ENCODE measurements around the gene NKX1-1.

NKX1-1 gene

GRCh38 chr4:1356181-1356998 is 49.9 kb downstream of the NKX1-1 start:
- DNase-seq: no peak

- no peak for DNase-seq
Observed at GRCh38 chr4:1355378-1355777, 50.9 kb downstream of the NKX1-1 start.

GRCh38 chr4:1354983-1355275 is 51.3 kb downstream of the NKX1-1 start:
- DNase-seq: no peak

- no peak for DNase-seq
Observed at GRCh38 chr4:1354136-1354982, 51.9 kb downstream of the NKX1-1 start.

GRCh38 chr4:1353186-1354055 is 52.8 kb downstream of the NKX1-1 start:
- DNase-seq: no peak

All from T1000 (cell line).